Coronary artery (tissue), 2 donors: ENCODE measurements around the gene RPUSD4.

Source experiments
- DNase-seq: peaks from one replicate; pipeline ENCODE4 v3.0.0-alpha.2; 2017; ENCODE audit warnings: low spot score
- H3K27ac ChIP-seq, 2 donors: fragments of 200-600 bp; sonication (generic); one replicate each; pipeline ENCODE4 v1.5.1; 2016 to 2019
- H3K4me3 ChIP-seq: fragments of 200-600 bp; sonication (generic); 2 replicates; pipeline ENCODE4 v1.5.1; 2016; ENCODE audit warnings: mild to moderate bottlenecking, moderate library complexity
- CTCF ChIP-seq: fragments of 200-600 bp; sonication (generic); IDR thresholded peaks from one replicate; pipeline ENCODE4 v1.5.1; 2019; ENCODE audit warnings: antibody characterized with exemption

The RPUSD4 gene

GRCh38 chr11:126158054-126158791 is 53.2 kb downstream of the RPUSD4 start:
- no peak for DNase-seq
- H3K4me3 ChIP-seq = no peak overlapping the region
- no peak for TF ChIP-seq CTCF
- no peak overlapping the region for H3K27ac ChIP-seq

- no peak overlapping the region for H3K27ac ChIP-seq
- no peak for DNase-seq
- no peak for TF ChIP-seq CTCF
- H3K4me3 ChIP-seq = no peak overlapping the region
Measured at GRCh38 chr11:126157326-126158030, 54.0 kb downstream of the RPUSD4 start.

GRCh38 chr11:126156814-126157213 is 54.6 kb downstream of the RPUSD4 start:
- DNase-seq = no peak
- Histone ChIP-seq H3K4me3 (no peak overlapping the region), H3K27ac (no peak overlapping the region)
- no peak for TF ChIP-seq CTCF

- TF ChIP-seq CTCF = no peak
- H3K27ac ChIP-seq = no peak overlapping the region
- no peak for DNase-seq
- H3K4me3 ChIP-seq = no peak overlapping the region
Measured at GRCh38 chr11:126155402-126156187, 55.9 kb downstream of the RPUSD4 start.

- TF ChIP-seq CTCF = no peak
- no peak overlapping the region for H3K4me3 ChIP-seq
- DNase-seq = no peak
- no peak overlapping the region for H3K27ac ChIP-seq
Measured at GRCh38 chr11:126154691-126155090, 56.8 kb downstream of the RPUSD4 start.

- H3K4me3 ChIP-seq = no peak overlapping the region
- no peak for TF ChIP-seq CTCF
- no peak for DNase-seq
- no peak overlapping the region for H3K27ac ChIP-seq
Measured at GRCh38 chr11:126153972-126154371, 57.5 kb downstream of the RPUSD4 start.
